IPS-18a (cell line): Measurements from ENCODE around the gene FAM120C.

Source experiments
- H3K27ac ChIP-seq: one replicate; pipeline ENCODE4 v1.5.1; 2013; ENCODE audit warnings: low read length
- H3K27me3 ChIP-seq: one replicate; pipeline ENCODE4 v1.6.1; 2013; ENCODE audit warnings: mild to moderate bottlenecking, low read length; ENCODE audit not compliant: control insufficient read depth, insufficient read depth
- H3K36me3 ChIP-seq: one replicate; pipeline ENCODE4 v1.6.1; 2013; ENCODE audit warnings: low read depth, low read length; ENCODE audit not compliant: control insufficient read depth
- H3K4me1 ChIP-seq: one replicate; pipeline ENCODE4 v1.6.1; 2013; ENCODE audit warnings: low read depth, low read length; ENCODE audit not compliant: control insufficient read depth
- H3K4me3 ChIP-seq: one replicate; pipeline ENCODE4 v1.5.1; 2013; ENCODE audit warnings: low read length
- H3K9ac ChIP-seq: one replicate; pipeline ENCODE4 v1.6.1; 2013; ENCODE audit warnings: mild to moderate bottlenecking, low read length, moderate library complexity
- H3K9me3 ChIP-seq: one replicate; pipeline ENCODE4 v1.6.1; 2013; ENCODE audit warnings: low read depth, low read length; ENCODE audit not compliant: control insufficient read depth

Gene FAM120C

DNA sequence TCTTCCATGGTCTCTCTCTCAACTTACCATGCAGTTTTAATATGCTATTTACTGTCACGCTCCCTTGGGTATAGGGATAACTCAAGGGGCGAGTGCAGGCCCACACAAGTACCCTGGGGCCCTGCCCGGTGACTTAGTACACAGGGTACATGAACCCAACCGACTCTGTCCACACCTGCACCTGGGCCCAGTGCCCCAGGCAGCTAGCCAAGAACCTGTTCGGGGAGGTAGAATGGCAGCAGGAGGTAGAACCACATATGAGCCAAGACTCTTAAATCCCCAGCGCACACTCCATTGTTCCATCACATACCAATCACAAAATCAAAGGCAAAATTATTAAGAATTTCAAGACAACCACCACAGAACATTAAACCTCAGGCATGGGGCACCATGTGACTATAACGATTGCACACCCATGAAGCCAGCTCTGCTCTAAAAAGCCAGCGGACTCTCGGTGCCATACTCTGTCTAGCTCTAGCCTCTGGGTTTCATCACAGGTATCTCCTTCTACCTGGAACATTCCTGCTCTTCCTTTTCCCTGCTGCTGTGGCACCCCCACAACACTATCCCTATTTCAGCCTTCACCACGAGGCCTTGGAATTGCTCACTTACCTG is 153.4 kb downstream of the FAM120C start:
- H3K36me3 ChIP-seq: peaks cover 10% of the 10 kb centered on the region

DNA sequence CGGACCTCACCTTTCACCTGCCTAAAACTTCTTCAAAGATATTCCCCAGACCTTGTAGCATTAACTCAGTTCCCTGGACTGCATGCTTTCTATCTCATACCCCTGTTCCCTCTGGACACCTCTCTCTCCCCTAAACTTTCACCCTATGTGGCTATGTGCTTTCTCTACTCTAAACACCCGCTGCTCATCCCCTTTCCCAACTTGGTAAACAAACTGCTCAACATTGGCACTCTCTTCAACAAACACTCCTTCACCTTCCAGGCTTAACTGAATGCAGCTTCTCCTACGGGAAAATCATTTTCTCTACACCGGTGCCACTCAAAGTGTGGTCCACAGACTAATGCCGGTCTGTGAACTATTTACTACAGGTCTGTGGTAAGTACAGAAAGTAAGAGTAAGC is 158.7 kb downstream of the FAM120C start:
- H3K4me1 ChIP-seq: no peaks in the 10 kb centered on the region
- H3K27me3 ChIP-seq: no peaks in the 10 kb centered on the region
- H3K9ac ChIP-seq: no peak overlapping the region
- H3K4me3 ChIP-seq: no peak overlapping the region
- peaks cover 14% of the 10 kb centered on the region for H3K36me3 ChIP-seq
- no peak overlapping the region for H3K27ac ChIP-seq
- H3K9me3 ChIP-seq: peaks cover 11% of the 10 kb centered on the region

More for the DNA sequence above, 153.4 kb downstream of the FAM120C start:
- Histone ChIP-seq H3K9me3 (peaks cover 4% of the 10 kb centered on the region), H3K4me3 (no peak overlapping the region), H3K27me3 (no peaks in the 10 kb centered on the region), H3K4me1 (no peaks in the 10 kb centered on the region), H3K27ac (no peak overlapping the region), H3K9ac (no peak overlapping the region)
